Epithelial cell of proximal tubule (primary cell): ENCODE measurements around the gene ZNF488. TPM values are rescaled to one million over a fixed set of nuclear protein-coding genes. Genes with fewer than 3 reads are reported as not detected.

ENCODE experiments used
- DNase-seq: peaks from one replicate; pipeline ENCODE4 v3.0.0-alpha.2; 2011; ENCODE audit warnings: low read depth
- H3K4me3 ChIP-seq: 2 replicates; pipeline ENCODE4 v1.5.1; 2011; ENCODE audit warnings: low read depth, mild to moderate bottlenecking, low read length
- total RNA-seq: library from RNA; depleted of rRNA; stranded (reverse); fragments of >200 nt; gene quantifications from 2 replicates; pipeline ENCODE4 v1.2.3, GENCODE V29; 2015
- TF ChIP-seq, protein P1 (sequence below): conservative IDR thresholded peaks from 2 replicates; pipeline ENCODE4 v1.5.1; 2012; ENCODE audit warnings: low read depth, mild to moderate bottlenecking, low read length

Gene ZNF488
- total RNA-seq, 1 donor from 2014 or later = 0.63 TPM

- TF ChIP-seq, protein P1, sequence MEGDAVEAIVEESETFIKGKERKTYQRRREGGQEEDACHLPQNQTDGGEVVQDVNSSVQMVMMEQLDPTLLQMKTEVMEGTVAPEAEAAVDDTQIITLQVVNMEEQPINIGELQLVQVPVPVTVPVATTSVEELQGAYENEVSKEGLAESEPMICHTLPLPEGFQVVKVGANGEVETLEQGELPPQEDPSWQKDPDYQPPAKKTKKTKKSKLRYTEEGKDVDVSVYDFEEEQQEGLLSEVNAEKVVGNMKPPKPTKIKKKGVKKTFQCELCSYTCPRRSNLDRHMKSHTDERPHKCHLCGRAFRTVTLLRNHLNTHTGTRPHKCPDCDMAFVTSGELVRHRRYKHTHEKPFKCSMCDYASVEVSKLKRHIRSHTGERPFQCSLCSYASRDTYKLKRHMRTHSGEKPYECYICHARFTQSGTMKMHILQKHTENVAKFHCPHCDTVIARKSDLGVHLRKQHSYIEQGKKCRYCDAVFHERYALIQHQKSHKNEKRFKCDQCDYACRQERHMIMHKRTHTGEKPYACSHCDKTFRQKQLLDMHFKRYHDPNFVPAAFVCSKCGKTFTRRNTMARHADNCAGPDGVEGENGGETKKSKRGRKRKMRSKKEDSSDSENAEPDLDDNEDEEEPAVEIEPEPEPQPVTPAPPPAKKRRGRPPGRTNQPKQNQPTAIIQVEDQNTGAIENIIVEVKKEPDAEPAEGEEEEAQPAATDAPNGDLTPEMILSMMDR = no peak
- no peak overlapping the region for H3K4me3 ChIP-seq
- DNase-seq = no peak
Measured at GRCh38 chr10:47319784-47320183, 64.3 kb downstream of the ZNF488 start.

GRCh38 chr10:47318706-47319105 is 65.4 kb downstream of the ZNF488 start:
- no peak overlapping the region for H3K4me3 ChIP-seq
- DNase-seq = no peak
- TF ChIP-seq, protein P1 = no peak

DNA sequence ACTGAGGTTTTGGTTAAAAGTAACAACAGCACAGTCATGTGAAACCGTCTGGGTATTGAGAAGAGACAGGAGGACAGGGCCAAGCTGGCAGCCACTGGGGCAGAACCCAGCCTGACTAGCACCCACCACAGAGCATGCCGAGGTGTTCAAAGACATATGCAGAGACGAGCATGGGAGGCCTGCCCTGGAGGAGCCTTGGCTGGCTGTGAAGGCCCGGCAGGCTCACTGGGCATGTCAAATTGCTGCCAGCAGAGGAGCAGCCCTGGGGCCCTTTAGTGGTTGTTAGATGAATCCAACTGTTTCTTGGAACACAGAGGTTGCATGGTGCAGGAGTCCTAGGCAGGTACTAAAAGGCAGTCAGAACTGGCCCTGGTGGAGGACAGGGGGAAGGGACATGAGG is 66.8 kb downstream of the ZNF488 start:
- TF ChIP-seq, protein P1 = no peak
- H3K4me3 ChIP-seq = no peak overlapping the region
- no peak for DNase-seq

- TF ChIP-seq, protein P1 = no peak
- no peak for DNase-seq
- H3K4me3 ChIP-seq = no peak overlapping the region
Measured at GRCh38 chr10:47316131-47316530, 68.0 kb downstream of the ZNF488 start.

Other genes with a start within 250 kb of the ZNF488 start
- gene GDF10, start 84.1 kb downstream of the ZNF488 start, total RNA-seq = not detected in 2 replicates
- not detected in 2 replicates for gene GDF2, start 61.8 kb downstream of the ZNF488 start, total RNA-seq
- gene RBP3, start 35.9 kb downstream of the ZNF488 start, total RNA-seq = not detected in 2 replicates
- gene ANXA8, start 99.8 kb upstream of the ZNF488 start, total RNA-seq = 1.4 and 6.0 TPM in 2 replicates
- gene FAM25G, start 107.4 kb upstream of the ZNF488 start, total RNA-seq = not detected in 2 replicates
- 1.8 and 7.1 TPM in 2 replicates for gene AGAP9, start 139.3 kb upstream of the ZNF488 start, total RNA-seq